ENCODE measurements around the gene ATP2B2. TPM values are rescaled to one million over a fixed set of nuclear protein-coding genes. Genes with fewer than 3 reads are reported as not detected.

ATP2B2 gene
- total and polyA plus RNA-seq, 9 of the 15 experiments (the other 6 are each of a cell fraction or from before 2014, with no cell fraction given): 0.06 TPM; not detected in 8

- Histone ChIP-seq H3K9me3 (replicated peaks; ENCODE audit: control insufficient read depth, insufficient read depth, low read depth, low read length) (no peaks in the 10 kb centered on the region), H3K9ac (ENCODE audit: insufficient read depth in 1 of 2, low read depth in 2 of 2, low read length in 2 of 2) (no peak overlapping the region), H3K9me1 (ENCODE audit: control insufficient read depth, insufficient read depth, low read length) (peaks cover 4% of the 10 kb centered on the region), H3K27ac (ENCODE audit: extremely low read depth, low read depth, low read length) (no peak overlapping the region), H2AFZ (ENCODE audit: low read depth, low read length) (no peak overlapping the region), H3K36me3 (ENCODE audit: control insufficient read depth, insufficient read depth, low read length) (peaks cover 93% of the 10 kb centered on the region), H3K4me2 (ENCODE audit: insufficient read depth, low read length) (no peak overlapping the region), H4K20me1 (replicated peaks; ENCODE audit: control insufficient read depth, insufficient read depth, low read length) (peaks cover 5% of the 10 kb centered on the region; the same call in 1 of the 2 replicates), H3K27me3 (ENCODE audit: control insufficient read depth in 2 of 2, insufficient read depth in 2 of 2, low read length in 2 of 2) (no peaks in the 10 kb centered on the region), H3K4me3 (no peak overlapping the region), H3K79me2 (ENCODE audit: control insufficient read depth, insufficient read depth, low read length) (no peaks in the 10 kb centered on the region), H3K4me1 (replicated peaks in 1 of 2; ENCODE audit: control insufficient read depth in 2 of 2, insufficient read depth in 2 of 2, low read length in 2 of 2) (peaks cover 0 to 5% of the 10 kb centered on the region in 2 experiments; a peak in 2 of 5 replicates)
- FAIRE-seq (no peak), DNase-seq (ENCODE audit: extremely low read depth in 1 of 4, low spot score in 3 of 4) (no peak), ATAC-seq (no peak)
- WGBS (ENCODE audit: insufficient coverage, low coverage, missing lambda C conversion rate): 75% methylated on average over 4 of the region's 4 CpGs
- POLR2A ChIA-PET: interaction anchor here (0.6 to 1.7 kb wide), 4 partner anchors 10 to 111 kb away, joined by 3 to 6 read pairs (median 4); partner anchors contain the start of gene SEC13
- in situ Hi-C loops (cut with MboI) (loop anchor here (25.0 kb wide), 1 partner anchor 797 kb away; no protein-coding TSS in a partner anchor), intact Hi-C loops (cut with micrococcal nuclease) (no loop called here)
- TF ChIP-seq SETDB1 (IDR thresholded peaks at IDR 0.05; ENCODE audit: low read length) (no peak), MXI1 (IDR thresholded peaks at IDR 0.05; ENCODE audit: low read depth, low read length) (no peak), BRF1 (IDR thresholded peaks at IDR 0.05; ENCODE audit: borderline replicate concordance, extremely low read depth, insufficient read length) (no peak), E2F1 (CRISPR knock-in tag; IDR thresholded peaks at IDR 0.05) (no peak), HIVEP1 (CRISPR knock-in tag; IDR thresholded peaks at IDR 0.05) (no peak), HMGN3 (IDR thresholded peaks at IDR 0.05; ENCODE audit: borderline replicate concordance, extremely low read depth, insufficient read length, low read depth, low read length) (no peak), ZNF780A (CRISPR knock-in tag; IDR thresholded peaks at IDR 0.05) (no peak)
- TF ChIP-seq, protein P1, sequence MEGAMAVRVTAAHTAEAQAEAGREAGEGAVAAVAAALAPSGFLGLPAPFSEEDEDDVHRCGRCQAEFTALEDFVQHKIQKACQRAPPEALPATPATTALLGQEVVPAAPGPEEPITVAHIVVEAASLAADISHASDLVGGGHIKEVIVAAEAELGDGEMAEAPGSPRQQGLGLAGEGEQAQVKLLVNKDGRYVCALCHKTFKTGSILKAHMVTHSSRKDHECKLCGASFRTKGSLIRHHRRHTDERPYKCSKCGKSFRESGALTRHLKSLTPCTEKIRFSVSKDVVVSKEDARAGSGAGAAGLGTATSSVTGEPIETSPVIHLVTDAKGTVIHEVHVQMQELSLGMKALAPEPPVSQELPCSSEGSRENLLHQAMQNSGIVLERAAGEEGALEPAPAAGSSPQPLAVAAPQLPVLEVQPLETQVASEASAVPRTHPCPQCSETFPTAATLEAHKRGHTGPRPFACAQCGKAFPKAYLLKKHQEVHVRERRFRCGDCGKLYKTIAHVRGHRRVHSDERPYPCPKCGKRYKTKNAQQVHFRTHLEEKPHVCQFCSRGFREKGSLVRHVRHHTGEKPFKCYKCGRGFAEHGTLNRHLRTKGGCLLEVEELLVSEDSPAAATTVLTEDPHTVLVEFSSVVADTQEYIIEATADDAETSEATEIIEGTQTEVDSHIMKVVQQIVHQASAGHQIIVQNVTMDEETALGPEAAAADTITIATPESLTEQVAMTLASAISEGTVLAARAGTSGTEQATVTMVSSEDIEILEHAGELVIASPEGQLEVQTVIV (CRISPR knock-in tag; IDR thresholded peaks at IDR 0.05; ENCODE audit: borderline replicate concordance): no peak
- CTCF ChIA-PET (ENCODE audit: low intra/inter-chr PET ratio): no interaction called here
- no TSS peak for BruUV-seq (replicated peaks)
These were observed 195.7 kb downstream of the ATP2B2 start for GRCh38 chr3:10309736-10310135.
